Fibroblast of the aortic adventitia (primary cell): ENCODE data around the gene FRMD3. TPM values are rescaled to one million over a fixed set of nuclear protein-coding genes. Genes with fewer than 3 reads are reported as not detected.
A peak's percentile ranks its signal among the peaks of the same experiment; 100 is the strongest.

ENCODE experiments used
- DNase-seq: peaks from one replicate; pipeline ENCODE4 v3.0.0-alpha.2; 2010; ENCODE audit warnings: low read depth
- H3K4me3 ChIP-seq: 2 replicates; pipeline ENCODE4 v1.5.1; 2011; ENCODE audit warnings: low read depth, mild to moderate bottlenecking, control low read depth, low read length, moderate library complexity
- CTCF ChIP-seq: IDR thresholded peaks from 2 replicates; pipeline ENCODE4 v1.5.1; 2011; ENCODE audit warnings: mild to moderate bottlenecking, low read length, control low read depth, inconsistent platforms; ENCODE audit not compliant: insufficient read depth
- total RNA-seq: library from RNA; depleted of rRNA; stranded (reverse); fragments of >200 nt; gene quantifications from 2 replicates; pipeline ENCODE4 v1.2.3, GENCODE V29; 2012; ENCODE audit warnings: low replicate concordance

Gene FRMD3
- total RNA-seq, 1 donor: 4.8 TPM

- no peak for DNase-seq
- TF ChIP-seq CTCF: no peak
- no peak overlapping the region for H3K4me3 ChIP-seq
Measured at GRCh38 chr9:83514767-83515166, 23.4 kb downstream of the FRMD3 start.

- H3K4me3 ChIP-seq: no peak overlapping the region
- DNase-seq: no peak
- no peak for TF ChIP-seq CTCF
Measured at GRCh38 chr9:83512621-83513020, 25.6 kb downstream of the FRMD3 start.

GRCh38 chr9:83511051-83511450 lies 27.1 kb downstream of the FRMD3 start:
- peak; percentile 38 for DNase-seq
- no peak overlapping the region for H3K4me3 ChIP-seq
- no peak for TF ChIP-seq CTCF

GRCh38 chr9:83509402-83509801 lies 28.8 kb downstream of the FRMD3 start:
- TF ChIP-seq CTCF: no peak
- DNase-seq: peak; percentile 64
- H3K4me3 ChIP-seq: no peak overlapping the region

GRCh38 chr9:83508067-83508466 lies 30.1 kb downstream of the FRMD3 start:
- TF ChIP-seq CTCF: no peak
- DNase-seq: no peak
- no peak overlapping the region for H3K4me3 ChIP-seq

- no peak for DNase-seq
- no peak for TF ChIP-seq CTCF
- no peak overlapping the region for H3K4me3 ChIP-seq
Measured at GRCh38 chr9:83505282-83505681, 32.9 kb downstream of the FRMD3 start.

GRCh38 chr9:83503866-83504265 lies 34.3 kb downstream of the FRMD3 start:
- no peak overlapping the region for H3K4me3 ChIP-seq
- no peak for TF ChIP-seq CTCF

More at GRCh38 chr9:83503866-83504265, 34.3 kb downstream of the FRMD3 start:
- DNase-seq: no peak
